ENCODE measurements around the gene LDHD. TPM values are rescaled to one million over a fixed set of nuclear protein-coding genes. Genes with fewer than 3 reads are reported as not detected.

The LDHD gene
- polyA plus RNA-seq (2012; ENCODE audit: insufficient read length, low read depth), result not detected

GRCh38 chr16:75116081-75116910 is at the start of gene LDHD:
Gene LDHD, minus strand, starts transcription at chr16:75116780. Its CDS starts 60 bp downstream, at chr16:75116720.
- TF ChIP-seq POLR2AphosphoS5 (IDR thresholded peaks at IDR 0.05; ENCODE audit: low read depth, low read length) (no peak), REST (IDR thresholded peaks at IDR 0.05; ENCODE audit: insufficient read depth in 1 of 2, low read depth in 2 of 2, low read length in 2 of 2) (no peak), TAF1 (IDR thresholded peaks at IDR 0.05; ENCODE audit: borderline replicate concordance, insufficient read depth, low read length) (no peak), FOXP2 (optimal IDR thresholded peaks at IDR 0.05; ENCODE audit: borderline replicate concordance, extremely low read depth, extremely low read length, insufficient read depth) (no peak), SIN3A (IDR thresholded peaks at IDR 0.05; ENCODE audit: borderline replicate concordance, insufficient read depth, low read length) (no peak)

DNA sequence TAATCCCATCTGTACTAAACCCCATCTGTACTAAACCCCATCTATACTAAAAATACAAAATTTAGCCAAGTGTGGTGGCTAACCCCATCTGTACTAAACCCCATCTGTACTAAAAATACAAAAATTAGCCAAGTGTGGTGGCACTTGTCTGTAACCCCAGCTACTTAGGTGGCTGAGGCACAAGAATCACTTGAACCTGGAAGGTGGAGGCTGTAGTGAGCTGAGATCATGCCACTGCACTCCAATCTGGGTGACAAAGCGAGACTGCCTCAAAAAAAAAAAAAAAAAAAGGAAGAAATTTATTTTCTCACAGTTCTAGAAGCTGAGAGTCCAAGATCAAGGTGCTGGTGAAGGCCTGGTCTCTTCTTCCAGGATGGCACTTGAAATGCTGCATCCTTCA is 43.8 kb upstream of the LDHD start:
- TF ChIP-seq SIN3A (IDR thresholded peaks at IDR 0.05; ENCODE audit: borderline replicate concordance, insufficient read depth, low read length), result no peak
- TF ChIP-seq TAF1 (IDR thresholded peaks at IDR 0.05; ENCODE audit: borderline replicate concordance, insufficient read depth, low read length), result no peak

DNA sequence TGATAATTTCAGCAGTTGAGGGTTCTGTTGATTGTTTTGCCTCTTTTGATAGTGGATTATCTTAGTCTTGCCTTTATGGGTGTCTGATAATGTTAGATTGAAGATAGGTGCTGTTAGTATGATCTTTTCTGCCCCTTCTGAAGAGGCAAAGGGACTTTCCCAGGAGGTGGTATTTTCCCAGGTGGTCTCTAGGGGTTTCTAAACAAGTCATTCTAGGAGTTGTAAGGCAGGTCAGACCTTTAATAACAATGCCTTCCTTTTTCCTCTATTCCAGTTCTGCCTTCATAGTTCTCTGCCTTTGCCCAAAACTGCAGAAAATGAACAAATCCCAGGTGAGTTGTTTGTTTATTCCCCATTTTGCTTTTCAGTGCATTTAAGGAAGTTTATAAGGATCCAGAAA is 36.1 kb upstream of the LDHD start:
- TF ChIP-seq REST (IDR thresholded peaks at IDR 0.05; ENCODE audit: insufficient read depth in 1 of 2, low read depth in 2 of 2, low read length in 2 of 2), result no peak
- no peak for TF ChIP-seq TAF1 (IDR thresholded peaks at IDR 0.05; ENCODE audit: borderline replicate concordance, insufficient read depth, low read length)
- no peak for TF ChIP-seq SIN3A (IDR thresholded peaks at IDR 0.05; ENCODE audit: borderline replicate concordance, insufficient read depth, low read length)
- TF ChIP-seq POLR2AphosphoS5 (IDR thresholded peaks at IDR 0.05; ENCODE audit: low read depth, low read length), result no peak
- no peak for TF ChIP-seq FOXP2 (optimal IDR thresholded peaks at IDR 0.05; ENCODE audit: borderline replicate concordance, extremely low read depth, extremely low read length, insufficient read depth)

DNA sequence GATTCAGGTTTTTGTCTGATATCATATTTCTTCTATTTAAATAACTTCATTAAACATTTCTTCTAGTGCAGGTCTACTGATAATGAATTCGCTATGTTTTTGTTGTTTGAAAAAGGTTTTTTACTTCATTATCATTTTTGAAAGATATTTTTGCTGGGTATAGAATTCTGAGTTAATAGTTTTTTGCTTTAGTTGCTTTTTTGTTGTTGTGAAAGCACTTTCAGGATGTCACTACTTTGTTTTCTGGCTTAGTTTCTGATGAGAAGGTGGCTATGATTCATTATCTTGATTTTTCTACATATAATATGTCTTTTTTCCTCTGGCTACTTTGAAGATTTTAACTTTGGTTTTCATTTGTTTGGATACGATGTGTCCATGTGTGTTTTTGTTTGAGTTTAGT is 35.2 kb upstream of the LDHD start:
- no peak for TF ChIP-seq POLR2AphosphoS5 (IDR thresholded peaks at IDR 0.05; ENCODE audit: low read depth, low read length)
- no peak for TF ChIP-seq SIN3A (IDR thresholded peaks at IDR 0.05; ENCODE audit: borderline replicate concordance, insufficient read depth, low read length)
- no peak for TF ChIP-seq REST (IDR thresholded peaks at IDR 0.05; ENCODE audit: insufficient read depth in 1 of 2, low read depth in 2 of 2, low read length in 2 of 2)
- TF ChIP-seq FOXP2 (optimal IDR thresholded peaks at IDR 0.05; ENCODE audit: borderline replicate concordance, extremely low read depth, extremely low read length, insufficient read depth), result no peak
- no peak for TF ChIP-seq TAF1 (IDR thresholded peaks at IDR 0.05; ENCODE audit: borderline replicate concordance, insufficient read depth, low read length)

DNA sequence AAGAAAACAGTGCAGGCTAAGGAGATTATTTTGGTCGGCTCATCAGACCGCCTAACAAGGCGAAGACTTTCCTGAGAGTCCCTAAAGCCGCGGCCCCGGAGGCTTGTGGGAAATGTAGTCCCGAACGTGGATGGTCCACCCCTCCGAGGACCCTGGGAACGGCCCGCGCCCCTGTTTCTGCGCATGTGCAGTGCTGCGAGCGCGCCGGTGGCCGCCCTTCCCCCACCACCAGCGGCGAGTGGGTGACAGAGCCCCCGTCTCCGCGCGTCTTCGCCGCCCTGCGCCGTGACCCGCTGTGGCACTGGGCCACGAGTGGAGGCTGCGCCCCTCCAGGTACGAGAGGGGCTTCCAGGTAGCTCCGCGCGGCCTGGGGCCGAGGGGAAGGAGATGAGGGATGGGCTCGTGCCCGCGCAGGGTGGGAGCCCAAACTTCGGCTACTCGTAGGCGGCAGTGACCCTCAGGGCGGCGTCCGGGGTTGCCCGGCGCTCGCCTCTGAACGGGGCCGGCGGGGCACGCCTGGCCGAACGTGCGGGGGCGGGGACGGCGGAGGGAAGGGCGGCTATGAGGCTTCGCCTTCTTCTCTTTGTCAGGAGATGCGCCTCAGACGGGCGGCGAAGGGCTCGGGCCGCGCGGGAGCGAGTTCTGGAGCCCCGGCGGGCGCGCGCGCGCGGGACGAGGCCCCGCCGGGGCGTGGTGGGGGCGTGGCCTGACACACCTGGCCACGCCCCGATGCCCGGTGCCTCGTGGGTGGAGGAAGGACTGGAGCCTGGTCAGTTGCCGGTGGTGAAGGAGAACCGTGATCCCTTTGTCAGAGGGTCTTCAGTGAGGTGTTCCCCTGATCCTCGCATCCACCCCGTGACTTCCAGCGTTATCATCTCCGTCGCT is 32.0 kb upstream of the LDHD start, which contains the start of gene ZFP1:
TSS of gene ZFP1 (plus strand) at position 214 of the 885 bp plus-strand sequence. CDS start 4,428 bp downstream, outside the sequence.
- TF ChIP-seq TAF1 (IDR thresholded peaks at IDR 0.05; ENCODE audit: borderline replicate concordance, insufficient read depth, low read length) (no peak), POLR2AphosphoS5 (IDR thresholded peaks at IDR 0.05; ENCODE audit: low read depth, low read length) (peak; percentile 77), SIN3A (IDR thresholded peaks at IDR 0.05; ENCODE audit: borderline replicate concordance, insufficient read depth, low read length) (no peak), REST (IDR thresholded peaks at IDR 0.05; ENCODE audit: insufficient read depth in 1 of 2, low read depth in 2 of 2, low read length in 2 of 2) (no peak), FOXP2 (optimal IDR thresholded peaks at IDR 0.05; ENCODE audit: borderline replicate concordance, extremely low read depth, extremely low read length, insufficient read depth) (peak; percentile 12)
